Thoracic aorta (tissue), 2 donors: ENCODE data around the gene APH1B. TPM values are rescaled to one million over a fixed set of nuclear protein-coding genes. Genes with fewer than 3 reads are reported as not detected.
"Not testable (repeated sequence)": the region's sequence is repeated elsewhere in the genome, so short reads cannot be mapped to it uniquely, and the experiment has no call there.

Experiments
- ATAC-seq: fragments of 150-250 bp; one replicate; pipeline ENCODE4 v1.8.0; 2017; ENCODE audit warnings: low read depth; ENCODE audit not compliant: insufficient number of reproducible peaks, low FRiP score
- DNase-seq: peaks from one replicate; pipeline ENCODE4 v3.0.0-alpha.2; 2020; ENCODE audit warnings: low spot score
- H3K27ac ChIP-seq, 2 donors: fragments of 200-600 bp; sonication (generic); 1 replicate in 1 of 2; 2 replicates in 1 of 2; pipeline ENCODE4 v1.5.1; 2016; ENCODE audit warnings: mild to moderate bottlenecking in 2 of 2, moderate library complexity in 2 of 2
- H3K27me3 ChIP-seq: fragments of 200-600 bp; sonication (generic); replicated peaks from 2 replicates; pipeline ENCODE4 v1.6.0; 2016; ENCODE audit warnings: mild to moderate bottlenecking; ENCODE audit not compliant: insufficient read depth
- H3K36me3 ChIP-seq: fragments of 200-600 bp; sonication (generic); one replicate; pipeline ENCODE4 v1.5.1; 2016
- H3K4me1 ChIP-seq, 2 donors: fragments of 200-600 bp; sonication (generic); 1 replicate in 1 of 2; 2 replicates in 1 of 2; pipeline versions ENCODE4 v1.5.1 to v1.6.0; 2016; ENCODE audit warnings: low read depth in 2 of 2, mild to moderate bottlenecking in 1 of 2; ENCODE audit not compliant: control insufficient read depth in 1 of 2
- H3K4me3 ChIP-seq: fragments of 200-600 bp; sonication (generic); 2 replicates; pipeline ENCODE4 v1.5.1; 2016; ENCODE audit warnings: mild to moderate bottlenecking
- H3K9me3 ChIP-seq: fragments of 200-600 bp; sonication (generic); 2 replicates; pipeline ENCODE4 v1.5.1; 2016
- total RNA-seq, 2 donors: library from RNA; depleted of rRNA; stranded (reverse); fragments of >200 nt; gene quantifications; one replicate each; pipeline versions ENCODE4 v1.1.0 to v1.2.3, GENCODE V29; 2016
- TF ChIP-seq, protein P1 (sequence below): fragments of 200-600 bp; sonication (generic); IDR thresholded peaks from one replicate; pipeline ENCODE4 v1.5.1; 2019; ENCODE audit warnings: antibody characterized with exemption

The APH1B gene
- total RNA-seq, 2 donors from 2014 or later, result 16.2 to 22.2 TPM

DNA sequence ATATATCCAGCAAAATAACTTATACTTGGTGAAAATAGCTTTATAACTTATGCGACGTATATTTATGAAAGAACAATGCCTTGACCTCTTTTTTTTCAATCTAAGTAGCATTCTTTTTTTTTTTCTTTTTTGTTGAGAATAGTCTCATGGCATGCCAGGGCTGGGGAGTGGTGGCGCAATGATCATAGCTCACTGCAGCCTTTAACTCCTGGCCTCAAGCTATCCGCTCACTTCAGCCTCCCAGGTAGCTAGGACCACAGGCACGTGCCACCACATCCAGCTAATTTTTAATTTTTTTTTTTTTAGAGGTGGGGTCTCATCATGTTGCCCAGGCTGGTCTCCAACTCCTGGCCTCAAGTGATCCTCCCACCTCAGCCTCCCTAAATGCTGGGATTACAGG, 44.5 kb upstream of the APH1B start:
- Histone ChIP-seq H3K4me1 (peaks cover 40 to 43% of the 10 kb centered on the region in 2 donors), H3K9me3 (no peaks in the 10 kb centered on the region), H3K27me3 (no peaks in the 10 kb centered on the region), H3K27ac (peak overlapping the region in 1 of 2 donors; percentile 65), H3K4me3 (no peak overlapping the region), H3K36me3 (no peaks in the 10 kb centered on the region)
- no peak for DNase-seq
- TF ChIP-seq, protein P1, sequence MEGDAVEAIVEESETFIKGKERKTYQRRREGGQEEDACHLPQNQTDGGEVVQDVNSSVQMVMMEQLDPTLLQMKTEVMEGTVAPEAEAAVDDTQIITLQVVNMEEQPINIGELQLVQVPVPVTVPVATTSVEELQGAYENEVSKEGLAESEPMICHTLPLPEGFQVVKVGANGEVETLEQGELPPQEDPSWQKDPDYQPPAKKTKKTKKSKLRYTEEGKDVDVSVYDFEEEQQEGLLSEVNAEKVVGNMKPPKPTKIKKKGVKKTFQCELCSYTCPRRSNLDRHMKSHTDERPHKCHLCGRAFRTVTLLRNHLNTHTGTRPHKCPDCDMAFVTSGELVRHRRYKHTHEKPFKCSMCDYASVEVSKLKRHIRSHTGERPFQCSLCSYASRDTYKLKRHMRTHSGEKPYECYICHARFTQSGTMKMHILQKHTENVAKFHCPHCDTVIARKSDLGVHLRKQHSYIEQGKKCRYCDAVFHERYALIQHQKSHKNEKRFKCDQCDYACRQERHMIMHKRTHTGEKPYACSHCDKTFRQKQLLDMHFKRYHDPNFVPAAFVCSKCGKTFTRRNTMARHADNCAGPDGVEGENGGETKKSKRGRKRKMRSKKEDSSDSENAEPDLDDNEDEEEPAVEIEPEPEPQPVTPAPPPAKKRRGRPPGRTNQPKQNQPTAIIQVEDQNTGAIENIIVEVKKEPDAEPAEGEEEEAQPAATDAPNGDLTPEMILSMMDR, result no peak
- ATAC-seq, result no peak

DNA sequence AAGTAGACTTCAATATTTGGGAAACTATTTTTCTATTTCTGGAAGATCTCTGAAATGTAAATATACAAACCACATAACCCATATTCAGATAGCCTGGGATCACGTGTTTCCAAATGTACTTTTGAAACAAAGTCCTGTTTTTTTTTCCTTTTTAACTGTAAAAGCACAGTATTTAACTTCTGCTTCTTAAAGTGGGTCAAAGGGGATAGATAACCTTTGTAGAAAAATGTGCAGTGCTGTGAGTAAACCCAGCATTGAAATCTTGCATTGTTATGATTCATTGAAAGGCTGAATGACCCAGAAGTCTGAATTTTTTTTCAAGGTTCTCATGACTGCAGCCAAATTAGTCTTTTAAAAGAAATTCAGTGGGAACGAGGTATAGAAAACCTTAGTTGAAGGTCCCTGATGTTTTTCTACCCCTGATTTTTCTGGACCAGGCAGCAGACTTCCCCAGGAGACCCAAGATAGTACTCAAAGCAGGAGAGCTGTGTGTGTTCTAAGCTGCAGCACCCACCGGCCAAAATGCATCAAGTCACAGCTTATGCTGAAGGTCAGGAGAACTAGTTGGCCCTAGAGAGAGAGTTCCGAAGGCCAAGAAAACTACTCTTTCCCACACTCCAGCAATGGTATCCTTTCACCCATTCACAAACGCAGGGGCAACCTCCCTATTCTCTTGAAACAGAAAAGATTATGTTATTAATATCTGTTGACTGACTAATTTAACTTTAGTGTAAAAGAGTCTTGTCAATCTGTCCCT, 43.6 kb upstream of the APH1B start:
- H3K4me3 ChIP-seq, result peak overlapping the region; percentile 48
- peaks cover 47 to 49% of the 10 kb centered on the region in 2 donors for H3K4me1 ChIP-seq
- peak overlapping the region; percentile 65 for H3K27ac ChIP-seq
- DNase-seq (no peak), ATAC-seq (no peak)
- TF ChIP-seq, protein P1, result no peak
- H3K9me3 ChIP-seq, result no peaks in the 10 kb centered on the region
- H3K36me3 ChIP-seq, result no peaks in the 10 kb centered on the region
- H3K27me3 ChIP-seq, result no peaks in the 10 kb centered on the region

DNA sequence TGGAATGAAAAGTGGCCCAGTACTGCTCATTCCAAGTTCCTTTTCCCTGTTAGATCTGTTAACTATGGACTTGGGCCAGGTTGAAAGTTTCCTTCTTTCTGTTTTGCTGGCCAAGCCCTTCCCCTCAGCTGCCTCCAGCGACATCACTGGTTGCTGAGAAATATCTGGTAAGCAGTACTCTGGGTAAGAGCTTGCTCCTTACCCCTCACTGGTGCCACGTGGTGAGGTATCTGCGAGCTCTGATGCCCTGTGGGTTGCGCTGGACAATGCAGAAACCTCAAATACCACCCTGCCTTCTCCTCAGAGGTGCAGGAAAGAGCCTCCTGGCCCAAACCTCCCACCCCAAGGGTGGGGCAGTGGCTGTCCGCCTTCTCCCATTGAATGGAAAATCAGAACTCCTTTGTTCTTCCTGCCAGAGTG, 42.9 kb upstream of the APH1B start:
- peaks cover 50 to 56% of the 10 kb centered on the region in 2 donors for H3K4me1 ChIP-seq
- peak overlapping the region; percentile 65 for H3K27ac ChIP-seq
- H3K27me3 ChIP-seq, result no peaks in the 10 kb centered on the region
- TF ChIP-seq, protein P1, result no peak
- ATAC-seq (peak; percentile 58), DNase-seq (no peak)
- no peaks in the 10 kb centered on the region for H3K36me3 ChIP-seq
- no peaks in the 10 kb centered on the region for H3K9me3 ChIP-seq
- peak overlapping the region; percentile 48 for H3K4me3 ChIP-seq

DNA sequence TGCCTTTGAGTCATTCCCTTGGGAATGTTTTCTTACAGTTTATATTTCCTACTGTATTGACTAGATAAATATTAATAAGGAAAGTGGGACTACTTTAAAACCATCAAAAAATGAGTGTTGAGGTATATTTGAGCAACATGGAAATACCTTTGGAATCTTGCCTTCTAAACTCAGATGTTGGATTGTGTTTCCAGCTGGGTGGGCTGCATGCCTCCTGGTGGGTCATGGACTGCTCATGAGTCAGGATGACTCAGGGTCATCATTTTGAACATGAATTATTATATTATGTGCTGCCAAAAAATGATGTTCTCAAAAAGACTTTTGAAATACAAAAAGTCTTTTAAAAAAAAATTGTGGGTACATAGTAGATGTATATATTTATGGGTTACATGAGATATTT, 41.1 kb upstream of the APH1B start:
- TF ChIP-seq, protein P1, result no peak
- H3K9me3 ChIP-seq, result no peaks in the 10 kb centered on the region
- H3K27ac ChIP-seq, result no peak overlapping the region
- no peak for ATAC-seq
- no peak for DNase-seq
- peaks cover 47 to 53% of the 10 kb centered on the region in 2 donors for H3K4me1 ChIP-seq
- H3K4me3 ChIP-seq, result no peak overlapping the region
- H3K36me3 ChIP-seq, result no peaks in the 10 kb centered on the region
- H3K27me3 ChIP-seq, result no peaks in the 10 kb centered on the region

DNA sequence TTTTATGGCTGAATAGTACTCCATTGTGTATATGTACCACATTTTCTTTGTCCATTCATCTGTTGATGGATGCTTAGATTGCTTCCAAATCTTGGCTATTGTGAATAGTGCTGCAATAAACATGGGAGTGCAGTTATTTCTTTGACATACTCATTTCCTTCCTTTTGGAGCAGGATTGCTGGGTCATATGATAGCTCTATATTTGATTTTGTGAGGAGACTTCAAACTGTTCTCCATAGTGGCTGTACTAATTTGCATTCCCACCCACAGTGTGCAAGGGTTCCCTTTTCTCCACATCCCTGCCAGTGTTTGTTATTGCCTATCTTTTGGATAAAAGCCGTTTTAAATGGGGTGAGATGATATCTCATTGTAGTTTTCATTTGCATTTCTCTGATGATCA, 40.3 kb upstream of the APH1B start:
- DNase-seq, H3K4me3 ChIP-seq, H3K36me3 ChIP-seq, H3K27me3 ChIP-seq, H3K9me3 ChIP-seq, ATAC-seq, H3K27ac ChIP-seq: not testable (repeated sequence)
- peaks cover 42 to 45% of the 10 kb centered on the region in 2 donors for H3K4me1 ChIP-seq

DNA sequence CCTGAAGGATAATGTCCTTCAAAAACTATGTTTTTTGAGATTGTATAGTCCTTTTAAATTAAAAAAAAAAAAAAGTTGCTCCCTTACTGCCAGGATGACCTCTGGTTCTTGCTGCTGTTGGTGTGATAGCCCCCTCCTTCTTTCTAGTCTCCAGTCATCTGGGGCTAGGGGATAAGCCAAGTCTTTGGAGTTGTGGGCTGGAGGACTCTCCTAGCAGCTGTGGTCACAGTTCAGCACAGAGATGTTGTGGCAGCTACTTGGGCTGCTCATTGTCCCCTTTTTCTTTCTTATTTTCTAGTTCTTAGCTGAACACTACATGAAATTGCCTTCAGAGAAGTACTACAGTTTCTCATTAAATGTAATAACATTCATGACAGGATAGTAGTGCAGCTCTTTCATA, 39.2 kb upstream of the APH1B start:
- Histone ChIP-seq H3K27me3 (no peaks in the 10 kb centered on the region), H3K9me3 (no peaks in the 10 kb centered on the region), H3K4me1 (peaks cover 36 to 46% of the 10 kb centered on the region in 2 donors), H3K27ac (no peak overlapping the region), H3K36me3 (no peaks in the 10 kb centered on the region), H3K4me3 (no peak overlapping the region)
- DNase-seq (no peak), ATAC-seq (no peak)
- TF ChIP-seq, protein P1, result no peak
